BLaER1 (cell line): Measurements from ENCODE around the gene GALE.
"Not testable (repeated sequence)": the region's sequence is repeated elsewhere in the genome, so short reads cannot be mapped to it uniquely, and the experiment has no call there.

Experiments used
- H3K27ac ChIP-seq: shearing (Covaris generic); formaldehyde crosslinking; 2 replicates; pipeline ENCODE4 v1.8.1; 2022
- H3K27me3 ChIP-seq: shearing (Covaris generic); formaldehyde crosslinking; 2 replicates; pipeline ENCODE4 v1.8.1; 2022
- H3K36me3 ChIP-seq: shearing (Covaris generic); formaldehyde crosslinking; 2 replicates; pipeline ENCODE4 v1.8.1; 2022
- H3K4me1 ChIP-seq: shearing (Covaris generic); formaldehyde crosslinking; 2 replicates; pipeline ENCODE4 v1.8.1; 2022
- H3K4me2 ChIP-seq: shearing (Covaris generic); formaldehyde crosslinking; 2 replicates; pipeline ENCODE4 v1.8.1; 2022
- H3K4me3 ChIP-seq: shearing (Covaris generic); formaldehyde crosslinking; 2 replicates; pipeline ENCODE4 v1.8.1; 2022
- H3K9ac ChIP-seq: shearing (Covaris generic); formaldehyde crosslinking; 2 replicates; pipeline ENCODE4 v1.8.1; 2022
- H3K9me3 ChIP-seq: shearing (Covaris generic); formaldehyde crosslinking; 2 replicates; pipeline ENCODE4 v1.8.1; 2022
- H4K20me1 ChIP-seq: shearing (Covaris generic); formaldehyde crosslinking; 2 replicates; pipeline ENCODE4 v1.8.1; 2022
- Cebpa-rat ChIP-seq: shearing (Covaris generic); IDR thresholded peaks from 2 replicates; pipeline ENCODE4 v1.8.1; 2022

The GALE gene

DNA sequence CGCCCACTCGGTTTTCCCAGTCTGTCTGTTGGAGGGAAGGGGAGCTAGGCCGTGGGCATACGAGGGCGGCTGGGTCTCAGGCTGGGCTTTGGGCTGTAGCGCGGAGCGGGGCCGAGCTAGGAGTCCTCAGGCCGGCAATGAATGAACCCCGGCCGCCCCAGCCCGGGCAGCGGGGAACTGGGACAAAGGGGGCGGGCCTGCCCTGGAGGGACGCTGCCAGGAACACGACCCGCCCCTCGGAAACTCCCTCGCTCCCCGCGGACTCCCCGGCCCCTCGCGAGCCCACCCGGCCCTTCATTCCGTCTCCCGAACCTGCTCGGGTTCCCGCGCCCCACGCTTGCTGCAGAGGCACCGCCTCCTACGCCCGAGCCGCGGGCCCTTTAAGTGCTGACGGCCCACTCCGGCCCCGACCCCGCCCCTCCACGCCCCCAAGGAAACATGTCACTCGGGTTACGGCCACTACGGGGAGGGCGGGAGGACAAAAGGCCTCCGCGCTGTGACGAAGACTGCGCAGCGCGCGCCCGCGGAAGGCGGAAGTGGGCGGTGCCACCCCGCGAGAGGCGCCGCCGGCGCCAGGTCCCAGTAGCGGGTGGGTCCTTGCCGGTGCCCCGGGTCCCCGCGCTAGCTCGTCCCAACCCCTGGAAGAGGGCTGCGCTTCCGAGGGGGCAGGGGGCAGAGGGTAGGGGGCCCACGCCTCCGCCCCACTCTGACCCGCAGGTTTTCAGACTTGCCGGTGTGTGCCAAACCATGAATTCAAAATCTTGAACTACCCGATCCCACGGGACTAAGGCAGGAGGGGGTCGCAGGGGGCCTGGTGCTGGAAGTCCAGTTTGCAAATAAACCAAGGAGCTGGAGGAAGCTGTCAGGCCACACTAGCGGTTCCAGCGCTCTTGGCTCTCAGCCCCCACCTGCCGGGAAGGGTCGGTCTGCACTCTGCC lies at the start of gene GALE:
Gene GALE, minus strand, starts transcription at position 355 of the 938 bp plus-strand sequence. CDS start 1,747 bp downstream, outside the sequence.
- no peaks in the 10 kb centered on the region for H3K27me3 ChIP-seq
- peaks cover 21% of the 10 kb centered on the region for H3K4me1 ChIP-seq
- peak within 1 kb of the TSS; percentile 96 for H3K4me2 ChIP-seq
- H3K9ac ChIP-seq = peak within 1 kb of the TSS; percentile 85
- H4K20me1 ChIP-seq = 0 out of 2 replicates have a peak, but pooled peaks cover 9% of the 10 kb centered on the region
- H3K36me3 ChIP-seq = peaks cover 52% of the 10 kb centered on the region
- H3K9me3 ChIP-seq = no peaks in the 10 kb centered on the region
- H3K4me3 ChIP-seq = peak within 1 kb of the TSS; percentile 86
- no peak for TF ChIP-seq Cebpa-rat
- H3K27ac ChIP-seq = peak within 1 kb of the TSS; percentile 80

DNA sequence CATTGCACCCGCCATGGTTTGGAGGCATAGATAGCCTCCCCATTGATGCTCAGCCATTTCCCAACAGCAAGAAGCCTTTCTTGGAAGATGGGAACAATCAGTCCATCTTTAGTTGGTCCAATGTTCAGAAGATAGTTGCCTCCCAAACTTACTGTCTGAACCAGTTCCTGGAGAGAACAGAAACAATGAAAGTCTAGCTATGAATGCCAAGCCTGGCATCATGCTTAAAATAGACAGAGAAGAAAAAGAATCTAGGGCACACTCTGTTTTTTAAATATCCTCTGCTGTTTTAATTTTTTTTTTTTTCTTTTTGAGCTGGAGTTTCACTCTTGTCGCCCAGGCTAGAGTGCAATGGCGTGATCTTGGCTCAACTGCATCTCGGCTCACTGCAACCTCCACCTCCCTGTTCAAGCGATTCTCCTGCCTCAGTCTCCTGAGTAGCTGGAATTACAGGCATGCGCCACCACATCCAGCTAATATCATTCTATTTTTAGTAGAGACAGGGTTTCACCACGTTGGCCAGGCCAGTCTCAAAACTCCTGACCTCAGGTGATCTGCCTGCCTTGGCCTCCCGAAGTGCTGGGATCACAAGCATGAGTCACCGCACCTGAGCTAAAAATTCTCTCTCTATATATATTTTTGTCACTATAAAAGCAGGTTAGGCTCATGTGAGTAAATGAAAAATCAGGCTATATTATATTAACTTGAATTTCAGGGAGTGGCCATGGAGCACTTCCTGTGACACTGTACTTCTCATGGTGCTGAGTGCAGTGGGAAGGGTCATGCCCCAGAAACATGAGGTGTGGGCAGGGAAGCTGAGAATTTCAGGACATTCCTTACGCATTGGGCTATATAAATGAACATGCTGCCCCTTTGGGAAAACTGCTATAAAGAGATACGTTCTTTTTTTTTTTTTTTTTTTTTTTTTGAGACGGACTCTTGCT lies 48.4 kb upstream of the GALE start:
- no peak overlapping the region for H3K9ac ChIP-seq
- H3K36me3 ChIP-seq = peaks cover 60% of the 10 kb centered on the region
- H4K20me1 ChIP-seq = no peaks in the 10 kb centered on the region
- no peaks in the 10 kb centered on the region for H3K27me3 ChIP-seq
- TF ChIP-seq Cebpa-rat = no peak
- H3K9me3 ChIP-seq = peaks cover 12% of the 10 kb centered on the region; the same call in 1 of the 2 replicates
- H3K27ac ChIP-seq = no peak overlapping the region
- no peaks in the 10 kb centered on the region for H3K4me1 ChIP-seq
- H3K4me3 ChIP-seq = no peak overlapping the region
- no peak overlapping the region for H3K4me2 ChIP-seq

DNA sequence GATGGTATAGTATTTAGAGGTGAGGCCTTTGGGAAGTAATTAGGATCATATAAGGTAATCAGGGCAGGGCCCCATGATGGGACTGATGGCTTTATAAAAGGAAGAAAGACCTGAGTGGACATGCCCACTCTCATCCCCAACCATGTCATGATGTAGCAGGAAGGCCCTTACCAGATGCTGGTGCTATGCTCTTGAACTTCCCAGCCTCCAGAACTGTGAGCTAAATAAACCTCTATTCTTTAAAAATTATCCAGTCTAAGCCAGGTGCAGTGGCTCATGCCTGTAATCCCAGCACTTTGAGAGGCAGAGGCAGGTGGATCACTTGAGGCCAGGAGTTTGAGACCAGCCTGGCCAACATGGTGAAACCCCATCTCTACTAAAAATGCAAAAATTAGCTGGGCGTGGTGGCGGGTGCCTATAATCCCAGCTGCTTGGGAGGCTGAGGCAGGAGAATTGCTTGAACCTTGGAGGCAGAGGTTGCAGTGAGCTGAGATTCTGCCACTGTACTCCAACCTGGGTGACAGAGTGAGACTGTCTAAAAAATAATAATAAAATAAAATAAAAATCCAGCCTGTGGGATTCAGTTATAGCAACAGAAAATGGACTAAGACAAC lies 47.0 kb upstream of the GALE start:
- H4K20me1 ChIP-seq, H3K4me2 ChIP-seq, H3K4me3 ChIP-seq, H3K27me3 ChIP-seq, H3K4me1 ChIP-seq, H3K9ac ChIP-seq, H3K27ac ChIP-seq: not testable (repeated sequence)
- H3K36me3 ChIP-seq = peaks cover 60% of the 10 kb centered on the region
- H3K9me3 ChIP-seq = peaks cover 12% of the 10 kb centered on the region; the same call in 1 of the 2 replicates

DNA sequence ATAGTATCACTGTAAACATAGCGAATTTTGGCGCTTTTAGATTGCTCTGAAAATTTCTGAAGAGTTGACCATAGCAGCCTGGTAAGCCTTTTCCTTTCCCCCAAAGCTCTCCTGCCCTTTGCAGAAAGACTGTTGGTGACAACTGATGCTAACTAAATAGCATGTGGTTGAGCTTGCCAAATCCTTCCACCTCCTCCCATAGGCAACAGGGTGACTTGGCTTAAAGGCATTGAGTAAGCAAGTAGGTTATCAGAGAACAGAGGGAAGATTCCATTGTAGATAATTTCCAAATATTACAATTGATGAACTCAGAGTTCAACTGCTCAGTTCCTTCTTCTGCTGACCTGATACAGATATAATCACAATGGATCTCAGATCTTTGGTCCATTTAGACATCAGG lies 44.6 kb upstream of the GALE start:
- Histone ChIP-seq H3K27me3 (no peaks in the 10 kb centered on the region), H3K27ac (no peak overlapping the region)

DNA sequence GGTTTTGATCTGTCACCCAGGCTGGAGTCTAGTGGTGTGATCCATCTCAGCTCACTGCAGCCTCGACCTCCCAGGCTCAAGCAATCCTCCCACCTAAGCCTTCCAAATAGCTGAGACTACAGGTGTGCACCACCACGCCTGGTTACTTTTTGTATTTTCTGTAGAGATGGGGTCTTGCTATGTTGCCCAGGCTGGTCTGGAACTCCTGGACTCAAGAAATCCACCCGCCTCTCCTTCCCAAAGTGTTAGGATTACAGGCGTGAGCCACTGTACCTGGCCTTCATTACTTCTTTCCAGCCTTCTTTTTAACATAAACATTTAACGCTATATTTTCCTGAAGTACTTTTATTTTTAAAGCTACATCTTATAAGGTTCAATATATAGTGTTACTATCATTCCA lies 43.1 kb upstream of the GALE start:
- Histone ChIP-seq H3K4me1 (0 out of 2 replicates have a peak, but pooled peaks cover 4% of the 10 kb centered on the region), H3K27me3 (no peaks in the 10 kb centered on the region), H4K20me1 (no peaks in the 10 kb centered on the region), H3K4me2 (no peak overlapping the region), H3K9me3 (peaks cover 12% of the 10 kb centered on the region; the same call in 1 of the 2 replicates), H3K9ac (no peak overlapping the region), H3K27ac (no peak overlapping the region), H3K4me3 (no peak overlapping the region), H3K36me3 (peaks cover 42% of the 10 kb centered on the region)
- TF ChIP-seq Cebpa-rat = no peak

More for the DNA sequence above, 44.6 kb upstream of the GALE start:
- no peak for TF ChIP-seq Cebpa-rat
- Histone ChIP-seq H4K20me1 (no peaks in the 10 kb centered on the region), H3K36me3 (peaks cover 49% of the 10 kb centered on the region), H3K4me2 (no peak overlapping the region), H3K4me3 (no peak overlapping the region), H3K9ac (no peak overlapping the region), H3K9me3 (peaks cover 12% of the 10 kb centered on the region; the same call in 1 of the 2 replicates), H3K4me1 (no peaks in the 10 kb centered on the region)

DNA sequence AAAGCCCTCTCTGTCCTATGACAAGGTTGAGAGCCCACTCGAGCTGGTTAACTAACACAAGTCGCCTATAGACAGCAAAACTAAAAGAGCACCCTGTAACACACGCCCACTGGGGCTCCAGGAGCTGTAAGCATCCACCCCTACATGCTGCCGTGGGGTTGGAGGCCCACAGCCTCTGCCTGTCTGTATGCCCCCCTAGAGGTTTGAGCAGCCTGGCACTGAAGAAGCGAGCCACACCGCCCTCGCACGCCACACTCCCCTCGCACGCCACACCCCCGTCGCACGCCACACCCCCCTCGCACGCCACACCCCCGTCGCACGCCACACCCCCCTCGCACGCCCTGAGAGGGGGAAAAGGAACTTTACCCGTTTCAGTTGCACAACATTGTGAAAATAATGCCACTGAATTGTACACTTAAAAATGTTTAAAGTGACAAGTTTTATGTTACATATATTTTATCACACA lies 37.9 kb upstream of the GALE start:
- Histone ChIP-seq H3K4me3 (peak overlapping the region; percentile 26; the same call in 1 of the 2 replicates), H3K27ac (no peak overlapping the region), H4K20me1 (no peaks in the 10 kb centered on the region), H3K4me1 (peaks cover 12% of the 10 kb centered on the region), H3K27me3 (no peaks in the 10 kb centered on the region), H3K9ac (no peak overlapping the region), H3K36me3 (no peaks in the 10 kb centered on the region), H3K9me3 (no peaks in the 10 kb centered on the region), H3K4me2 (peak overlapping the region; percentile 66)
- no peak for TF ChIP-seq Cebpa-rat

DNA sequence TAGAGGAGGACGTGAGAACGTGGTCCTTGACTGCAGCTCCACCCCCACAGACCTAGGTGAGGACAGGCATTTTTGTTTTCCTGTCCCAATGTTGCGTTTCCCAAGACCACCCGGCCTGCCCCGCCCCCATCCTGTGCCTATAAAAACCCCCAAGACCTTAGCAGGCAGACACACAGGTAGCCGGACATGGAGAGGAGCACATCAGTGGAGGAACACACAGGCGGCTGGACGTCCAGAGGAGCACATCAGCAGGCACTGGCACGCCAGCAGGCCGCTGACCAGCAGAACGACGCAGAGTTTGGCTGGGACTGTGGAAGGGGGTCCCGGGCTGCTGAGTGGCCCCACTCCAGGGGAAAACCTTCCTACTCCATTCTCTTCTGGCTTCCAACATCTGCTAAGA lies 37.4 kb upstream of the GALE start:
- Histone ChIP-seq H3K9ac (no peak overlapping the region), H3K36me3 (no peaks in the 10 kb centered on the region), H3K4me1 (peaks cover 12% of the 10 kb centered on the region), H3K27ac (no peak overlapping the region), H3K9me3 (no peaks in the 10 kb centered on the region), H4K20me1 (no peaks in the 10 kb centered on the region), H3K4me2 (peak overlapping the region; percentile 66), H3K27me3 (no peaks in the 10 kb centered on the region), H3K4me3 (no peak overlapping the region)
- no peak for TF ChIP-seq Cebpa-rat

DNA sequence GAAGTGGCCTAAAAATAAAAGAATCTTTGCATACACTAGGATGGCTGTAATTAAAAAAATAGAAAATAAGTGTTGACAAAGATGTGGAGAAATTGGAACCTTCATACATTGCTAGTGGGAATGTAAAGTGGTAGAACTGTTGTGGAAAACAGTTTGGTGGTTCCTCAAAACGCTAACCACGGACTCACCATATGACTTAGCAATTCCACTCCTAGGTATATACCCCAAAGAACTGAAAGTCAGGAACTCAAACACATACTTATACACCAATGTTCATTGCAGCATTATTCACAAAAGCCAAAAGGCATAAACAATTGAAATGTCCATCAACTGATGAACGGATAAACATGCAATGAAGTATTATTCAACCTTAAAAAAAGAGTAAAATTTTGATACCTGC lies 35.5 kb upstream of the GALE start:
- Histone ChIP-seq H4K20me1 (no peaks in the 10 kb centered on the region), H3K4me2 (no peak overlapping the region), H3K4me1 (peaks cover 12% of the 10 kb centered on the region), H3K4me3 (no peak overlapping the region), H3K27ac (no peak overlapping the region), H3K9ac (no peak overlapping the region), H3K27me3 (no peaks in the 10 kb centered on the region), H3K9me3 (no peaks in the 10 kb centered on the region), H3K36me3 (no peaks in the 10 kb centered on the region)
- no peak for TF ChIP-seq Cebpa-rat

DNA sequence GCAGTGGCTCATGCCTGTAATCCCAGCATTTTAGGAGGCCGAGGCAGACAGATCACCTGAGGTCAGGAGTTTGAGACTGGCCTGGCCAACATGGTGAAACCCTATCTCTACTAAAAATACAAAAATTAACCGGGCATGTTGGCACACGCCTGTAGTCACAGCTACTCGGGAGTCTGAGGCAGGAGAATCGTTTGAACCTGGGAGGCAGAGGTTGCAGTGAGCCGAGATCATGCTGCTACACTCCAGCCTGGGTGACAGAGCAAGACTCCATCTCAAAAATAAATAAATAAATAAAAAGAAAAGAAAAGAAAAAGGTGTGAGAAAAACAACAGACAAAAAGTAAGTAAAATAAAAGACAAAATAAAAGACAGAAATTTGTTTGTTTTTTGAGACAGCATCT lies 33.6 kb upstream of the GALE start:
- H3K4me1 ChIP-seq = peaks cover 12% of the 10 kb centered on the region
- H3K36me3 ChIP-seq, H3K27ac ChIP-seq, H3K27me3 ChIP-seq, H4K20me1 ChIP-seq, H3K9ac ChIP-seq, H3K4me3 ChIP-seq, H3K9me3 ChIP-seq, H3K4me2 ChIP-seq: not testable (repeated sequence)
